Measurements from ENCODE around the gene CTDNEP1. TPM values are rescaled to one million over a fixed set of nuclear protein-coding genes. Genes with fewer than 3 reads are reported as not detected.

The CTDNEP1 gene
- total and polyA plus RNA-seq, 2 of the 4 experiments (the other 2 are of a cell fraction) = 23.8 to 132 TPM

GRCh38 chr17:7292729-7293128 is 41.2 kb upstream of the CTDNEP1 start:
- intact Hi-C loops (cut with micrococcal nuclease) (no loop called here), dilution Hi-C loops (cut with HindIII; ENCODE audit: low sequenced_read_pairs, unreplicated experiment) (no loop called here), in situ Hi-C loops (cut with MboI; ENCODE audit: low sequenced_read_pairs) (no loop called here)
- Histone ChIP-seq H2AK9ac (replicated peaks; ENCODE audit: low read depth, low read length, poor library complexity) (no peak overlapping the region), H2AFZ (replicated peaks; ENCODE audit: low read length, poor library complexity) (no peak overlapping the region), H2BK120ac (ENCODE audit: low read depth, low read length) (no peak overlapping the region), H3K9ac (ENCODE audit: low read depth, low read length) (no peak overlapping the region), H3K9me1 (ENCODE audit: insufficient read depth, low read length) (no peaks in the 10 kb centered on the region; the same call in 1 of the 2 replicates), H3K27me3 (ENCODE audit: control insufficient read depth, insufficient read depth, low read length) (peaks cover 65% of the 10 kb centered on the region), H3K4me2 (ENCODE audit: low read depth, low read length) (no peak overlapping the region), H3K14ac (replicated peaks; ENCODE audit: low read depth, low read length) (no peak overlapping the region), H2AK5ac (ENCODE audit: low read depth, low read length) (no peak overlapping the region), H3K4ac (ENCODE audit: low read depth, low read length) (no peak overlapping the region), H4K8ac (ENCODE audit: low read depth in 2 of 2, low read length in 2 of 2) (no peak overlapping the region), H2BK20ac (ENCODE audit: low read depth, low read length) (no peak overlapping the region), H3K4me3 (ENCODE audit: insufficient read depth, low read depth, low read length) (no peak overlapping the region), H4K20me1 (ENCODE audit: insufficient read depth, low read length) (0 out of 2 replicates have a peak, but pooled peaks cover 3% of the 10 kb centered on the region), H4K91ac (ENCODE audit: insufficient read depth, low read depth, low read length) (no peak overlapping the region), H3K9me3 (ENCODE audit: control insufficient read depth, insufficient read depth, low read length) (no peaks in the 10 kb centered on the region; the same call in 1 of the 2 replicates), H3K36me3 (ENCODE audit: control insufficient read depth, insufficient read depth, low read length) (no peaks in the 10 kb centered on the region), H3K79me1 (ENCODE audit: low read depth in 1 of 2, low read length in 2 of 2) (no peaks in the 10 kb centered on the region), H3K4me1 (ENCODE audit: control insufficient read depth, insufficient read depth, low read length) (peaks cover 3% of the 10 kb centered on the region), H3K18ac (ENCODE audit: low read depth, low read length) (no peak overlapping the region), H2BK5ac (ENCODE audit: low read depth, low read length, poor library complexity, severe bottlenecking) (no peak overlapping the region), H3K56ac (ENCODE audit: extremely low read depth, insufficient read depth, low read length) (no peak overlapping the region), H2BK15ac (ENCODE audit: low read depth, low read length) (no peak overlapping the region), H4K5ac (ENCODE audit: low read depth, low read length) (no peak overlapping the region), H3K23ac (ENCODE audit: low read depth, low read length) (no peak overlapping the region), H3K27ac (ENCODE audit: insufficient read depth, low read length) (no peak overlapping the region)
- DNase-seq (no peak), ATAC-seq (ENCODE audit: low read depth) (no peak)
- POLR2A ChIA-PET (ENCODE audit: unreplicated experiment) = no interaction called here
- TF ChIP-seq RCOR1 (IDR thresholded peaks at IDR 0.05; ENCODE audit: insufficient replicate concordance, low read length) = no peak
- no peak for TF ChIP-seq NFE2L2 (IDR thresholded peaks at IDR 0.05; ENCODE audit: low read depth, low read length)
- TF ChIP-seq POLR2A (IDR thresholded peaks at IDR 0.05; ENCODE audit: low read depth, low read length) = no peak
- no peak for TF ChIP-seq FOS (IDR thresholded peaks at IDR 0.05; ENCODE audit: low read depth, low read length)
- no peak for TF ChIP-seq CHD1 (IDR thresholded peaks at IDR 0.05; ENCODE audit: low read depth, low read length)
- no peak for TF ChIP-seq MAZ (IDR thresholded peaks at IDR 0.05; ENCODE audit: borderline replicate concordance, low read depth, low read length)
- no peak for TF ChIP-seq CEBPB (IDR thresholded peaks at IDR 0.05; ENCODE audit: low read depth, low read length)
- TF ChIP-seq RAD21 (IDR thresholded peaks at IDR 0.05; ENCODE audit: low read length) = no peak
- TF ChIP-seq BHLHE40 (IDR thresholded peaks at IDR 0.05; ENCODE audit: low read depth, low read length) = no peak
- TF ChIP-seq USF2 (IDR thresholded peaks at IDR 0.05; ENCODE audit: low read depth, low read length) = no peak
- no TSS peak for BruUV-seq (replicated peaks)
- CTCF ChIA-PET = no interaction called here
- WGBS, 2 experiments (ENCODE audit: extremely low coverage in 2 of 2, insufficient read length in 1 of 2) = 0% methylated on average over 1 of the region's 6 CpGs; no CpG with 5 or more reads in 1 of the 2 experiments
